Astrocyte of the spinal cord (primary cell): ENCODE data around the gene ABCA4.
A peak's percentile ranks its signal among the peaks of the same experiment; 100 is the strongest.

Experiments used
- DNase-seq: peaks from one replicate; pipeline ENCODE4 v3.0.0; 2011; ENCODE audit warnings: low read depth, low spot score
- H3K4me3 ChIP-seq: 2 replicates; pipeline ENCODE4 v1.5.1; 2011; ENCODE audit warnings: low read depth, mild to moderate bottlenecking, low read length, moderate library complexity
- in situ Hi-C: cut with HindIII; loops from 2 replicates; pipeline ENCODE4 v1.10.0; 2017; ENCODE audit warnings: low sequenced_read_pairs
- TF ChIP-seq, protein P1 (sequence below): IDR thresholded peaks from 2 replicates; pipeline ENCODE4 v1.5.1; 2012; ENCODE audit warnings: low read depth, mild to moderate bottlenecking, low read length, inconsistent platforms

ABCA4 gene

DNA sequence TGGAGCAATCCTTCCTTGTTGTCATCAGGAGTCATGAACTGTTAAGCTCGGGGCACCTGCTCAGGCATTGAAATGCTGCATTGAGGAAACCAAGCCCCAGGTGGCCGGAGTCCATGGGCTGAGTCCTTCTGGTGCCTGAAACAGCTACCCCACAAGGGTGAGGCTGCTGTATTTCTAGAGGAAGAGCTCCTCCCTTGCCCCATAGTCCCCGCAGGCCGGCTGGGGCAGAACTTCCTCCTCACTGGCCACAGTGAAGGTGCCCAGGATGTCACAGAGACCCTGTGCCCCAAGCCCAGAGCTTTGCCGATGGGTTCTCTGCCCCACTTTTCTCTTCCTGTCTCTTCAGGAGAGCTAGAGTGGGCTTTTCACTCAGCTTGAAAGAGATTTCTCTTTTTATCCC, 130.9 kb downstream of the ABCA4 start:
- TF ChIP-seq, protein P1, sequence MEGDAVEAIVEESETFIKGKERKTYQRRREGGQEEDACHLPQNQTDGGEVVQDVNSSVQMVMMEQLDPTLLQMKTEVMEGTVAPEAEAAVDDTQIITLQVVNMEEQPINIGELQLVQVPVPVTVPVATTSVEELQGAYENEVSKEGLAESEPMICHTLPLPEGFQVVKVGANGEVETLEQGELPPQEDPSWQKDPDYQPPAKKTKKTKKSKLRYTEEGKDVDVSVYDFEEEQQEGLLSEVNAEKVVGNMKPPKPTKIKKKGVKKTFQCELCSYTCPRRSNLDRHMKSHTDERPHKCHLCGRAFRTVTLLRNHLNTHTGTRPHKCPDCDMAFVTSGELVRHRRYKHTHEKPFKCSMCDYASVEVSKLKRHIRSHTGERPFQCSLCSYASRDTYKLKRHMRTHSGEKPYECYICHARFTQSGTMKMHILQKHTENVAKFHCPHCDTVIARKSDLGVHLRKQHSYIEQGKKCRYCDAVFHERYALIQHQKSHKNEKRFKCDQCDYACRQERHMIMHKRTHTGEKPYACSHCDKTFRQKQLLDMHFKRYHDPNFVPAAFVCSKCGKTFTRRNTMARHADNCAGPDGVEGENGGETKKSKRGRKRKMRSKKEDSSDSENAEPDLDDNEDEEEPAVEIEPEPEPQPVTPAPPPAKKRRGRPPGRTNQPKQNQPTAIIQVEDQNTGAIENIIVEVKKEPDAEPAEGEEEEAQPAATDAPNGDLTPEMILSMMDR: no peak
- in situ Hi-C loops: no loop called here
- no peak for DNase-seq
- no peak overlapping the region for H3K4me3 ChIP-seq

- in situ Hi-C loops: no loop called here
- DNase-seq: no peak
- TF ChIP-seq, protein P1: no peak
- no peak overlapping the region for H3K4me3 ChIP-seq
Measured at GRCh38 chr1:93989601-93990000, 131.3 kb downstream of the ABCA4 start.

- in situ Hi-C loops: no loop called here
- H3K4me3 ChIP-seq: no peak overlapping the region
- DNase-seq: peak; percentile 87
- TF ChIP-seq, protein P1: no peak
Measured at GRCh38 chr1:93988634-93989350, 132.2 kb downstream of the ABCA4 start.

DNA sequence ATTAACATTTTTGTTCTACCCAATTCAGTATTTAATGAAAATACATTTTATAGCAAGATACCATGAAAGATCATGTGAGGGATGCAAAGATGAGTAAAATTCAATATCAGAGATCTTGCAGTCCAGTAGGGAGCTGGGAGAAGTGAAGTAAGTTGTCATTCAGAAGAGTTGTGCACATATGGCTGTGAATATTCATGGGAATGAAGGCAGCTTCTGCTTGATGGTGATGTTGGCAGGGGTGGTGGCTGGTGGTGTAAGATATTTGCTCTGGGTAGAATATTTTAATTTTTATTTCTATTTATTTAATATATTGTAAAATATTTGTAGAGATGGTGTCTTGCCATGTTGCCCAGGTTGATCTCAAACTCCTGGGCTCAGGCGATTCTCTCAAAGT, 139.7 kb downstream of the ABCA4 start:
- TF ChIP-seq, protein P1: no peak
- in situ Hi-C loops: no loop called here
- DNase-seq: no peak
- no peak overlapping the region for H3K4me3 ChIP-seq

- peak; percentile 22 for DNase-seq
- in situ Hi-C loops: no loop called here
- TF ChIP-seq, protein P1: peak; percentile 43
Measured at GRCh38 chr1:93980320-93981273, 140.4 kb downstream of the ABCA4 start.

GRCh38 chr1:93979718-93980319, 141.1 kb downstream of the ABCA4 start:
- in situ Hi-C loops: no loop called here
- DNase-seq: peak; percentile 44
- H3K4me3 ChIP-seq: no peak overlapping the region
- TF ChIP-seq, protein P1: no peak

More at GRCh38 chr1:93980320-93981273, 140.4 kb downstream of the ABCA4 start:
- no peak overlapping the region for H3K4me3 ChIP-seq
